Stimulated activated CD8-positive, alpha-beta memory T cell treated with anti-CD3 and anti-CD28 coated beads, Interleukin-15, amount 100 ng/mL, for 48 hours (primary cell): ENCODE results near the gene EPAS1.
A peak's percentile ranks its signal among the peaks of the same experiment; 100 is the strongest.

Source experiments
- DNase-seq, 2 donors: peaks; one replicate each; pipeline ENCODE4 v3.0.0-alpha.2; 2020; ENCODE audit warnings: low read depth in 2 of 2

EPAS1 gene

GRCh38 chr2:46273225-46273863, 23.9 kb upstream of the EPAS1 start:
- no peak for DNase-seq

GRCh38 chr2:46273919-46274318, 23.3 kb upstream of the EPAS1 start:
- DNase-seq = no peak

GRCh38 chr2:46274586-46274985, 22.6 kb upstream of the EPAS1 start:
- DNase-seq = no peak

- DNase-seq = no peak
These were observed 21.2 kb upstream of the EPAS1 start for GRCh38 chr2:46275995-46276394.

GRCh38 chr2:46276642-46277041, 20.6 kb upstream of the EPAS1 start:
- no peak for DNase-seq

GRCh38 chr2:46277431-46278190, 19.6 kb upstream of the EPAS1 start:
- DNase-seq = no peak

GRCh38 chr2:46278952-46279351, 18.3 kb upstream of the EPAS1 start:
- DNase-seq = no peak

GRCh38 chr2:46281939-46282338, 15.3 kb upstream of the EPAS1 start:
- DNase-seq = no peak

GRCh38 chr2:46283693-46284092, 13.5 kb upstream of the EPAS1 start:
- no peak for DNase-seq

GRCh38 chr2:46284260-46284659, 12.9 kb upstream of the EPAS1 start:
- DNase-seq = no peak

- DNase-seq = no peak
These were observed 12.4 kb upstream of the EPAS1 start for GRCh38 chr2:46284796-46285195.

- DNase-seq = no peak
These were observed 10.5 kb upstream of the EPAS1 start for GRCh38 chr2:46286715-46287114.

- DNase-seq = no peak
These were observed 7.1 kb upstream of the EPAS1 start for GRCh38 chr2:46290078-46290477.

- DNase-seq = no peak
These were observed 3.7 kb upstream of the EPAS1 start for GRCh38 chr2:46293466-46293865.

GRCh38 chr2:46294176-46294836, 2.9 kb upstream of the EPAS1 start:
- DNase-seq = no peak

GRCh38 chr2:46296216-46296839, 879 bp upstream of the EPAS1 start:
- no peak for DNase-seq

GRCh38 chr2:46297546-46298271, 502 bp downstream of the EPAS1 start:
- DNase-seq = peak in 1 of 2 donors; percentile 44

- no peak for DNase-seq
These were observed 990 bp downstream of the EPAS1 start for GRCh38 chr2:46298272-46298521.

GRCh38 chr2:46298522-46299353, 1.5 kb downstream of the EPAS1 start:
- no peak for DNase-seq

GRCh38 chr2:46299365-46300263, 2.4 kb downstream of the EPAS1 start:
- DNase-seq = no peak
